ENCODE measurements around the gene SLCO3A1. TPM values are rescaled to one million over a fixed set of nuclear protein-coding genes. Genes with fewer than 3 reads are reported as not detected.

Gene SLCO3A1
- total RNA-seq, 1 donor from 2014 or later = 56.8 TPM

DNA sequence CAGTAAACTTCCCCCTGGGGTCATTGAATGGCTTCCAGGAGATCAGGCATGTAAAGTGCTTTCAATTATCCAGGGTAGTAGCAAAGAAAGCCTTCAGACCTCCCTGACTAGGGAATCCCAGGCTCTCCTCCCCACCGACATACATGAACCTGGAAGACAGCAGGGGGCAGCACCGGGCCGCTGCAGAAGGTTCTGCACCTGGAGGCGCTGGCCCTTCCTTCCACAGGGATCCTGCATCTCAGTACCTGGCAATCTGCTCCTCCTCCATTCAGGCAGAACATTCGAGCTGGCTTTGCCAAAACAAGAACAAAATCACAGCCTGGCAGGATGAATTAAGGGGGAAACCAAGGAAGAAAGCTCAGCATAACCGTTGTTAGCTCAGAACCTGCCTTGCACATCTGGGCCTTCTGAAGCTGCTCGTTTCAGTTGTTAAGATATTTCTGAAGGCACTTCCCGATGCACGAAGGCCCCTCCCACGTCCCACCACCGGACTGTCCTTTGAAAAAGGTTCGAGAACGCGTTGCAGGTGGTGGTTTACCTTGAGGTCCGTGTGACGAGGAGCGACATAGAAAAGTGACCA is 237.7 kb downstream of the SLCO3A1 start:
- TF ChIP-seq, protein P1, sequence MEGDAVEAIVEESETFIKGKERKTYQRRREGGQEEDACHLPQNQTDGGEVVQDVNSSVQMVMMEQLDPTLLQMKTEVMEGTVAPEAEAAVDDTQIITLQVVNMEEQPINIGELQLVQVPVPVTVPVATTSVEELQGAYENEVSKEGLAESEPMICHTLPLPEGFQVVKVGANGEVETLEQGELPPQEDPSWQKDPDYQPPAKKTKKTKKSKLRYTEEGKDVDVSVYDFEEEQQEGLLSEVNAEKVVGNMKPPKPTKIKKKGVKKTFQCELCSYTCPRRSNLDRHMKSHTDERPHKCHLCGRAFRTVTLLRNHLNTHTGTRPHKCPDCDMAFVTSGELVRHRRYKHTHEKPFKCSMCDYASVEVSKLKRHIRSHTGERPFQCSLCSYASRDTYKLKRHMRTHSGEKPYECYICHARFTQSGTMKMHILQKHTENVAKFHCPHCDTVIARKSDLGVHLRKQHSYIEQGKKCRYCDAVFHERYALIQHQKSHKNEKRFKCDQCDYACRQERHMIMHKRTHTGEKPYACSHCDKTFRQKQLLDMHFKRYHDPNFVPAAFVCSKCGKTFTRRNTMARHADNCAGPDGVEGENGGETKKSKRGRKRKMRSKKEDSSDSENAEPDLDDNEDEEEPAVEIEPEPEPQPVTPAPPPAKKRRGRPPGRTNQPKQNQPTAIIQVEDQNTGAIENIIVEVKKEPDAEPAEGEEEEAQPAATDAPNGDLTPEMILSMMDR (IDR thresholded peaks at IDR 0.05; ENCODE audit: borderline replicate concordance) = peak; percentile 66
- peaks cover 27% of the 10 kb centered on the region for H3K4me1 ChIP-seq
- no peaks in the 10 kb centered on the region for H3K9me3 ChIP-seq (replicated peaks)
- no peak for DNase-seq
- intact Hi-C loops (cut with micrococcal nuclease) = no loop called here
- no peaks in the 10 kb centered on the region for H3K27me3 ChIP-seq (ENCODE audit: low read depth)
- peaks cover 5% of the 10 kb centered on the region for H3K36me3 ChIP-seq
- no peak overlapping the region for H3K27ac ChIP-seq (replicated peaks)
- H3K4me3 ChIP-seq = no peak overlapping the region

DNA sequence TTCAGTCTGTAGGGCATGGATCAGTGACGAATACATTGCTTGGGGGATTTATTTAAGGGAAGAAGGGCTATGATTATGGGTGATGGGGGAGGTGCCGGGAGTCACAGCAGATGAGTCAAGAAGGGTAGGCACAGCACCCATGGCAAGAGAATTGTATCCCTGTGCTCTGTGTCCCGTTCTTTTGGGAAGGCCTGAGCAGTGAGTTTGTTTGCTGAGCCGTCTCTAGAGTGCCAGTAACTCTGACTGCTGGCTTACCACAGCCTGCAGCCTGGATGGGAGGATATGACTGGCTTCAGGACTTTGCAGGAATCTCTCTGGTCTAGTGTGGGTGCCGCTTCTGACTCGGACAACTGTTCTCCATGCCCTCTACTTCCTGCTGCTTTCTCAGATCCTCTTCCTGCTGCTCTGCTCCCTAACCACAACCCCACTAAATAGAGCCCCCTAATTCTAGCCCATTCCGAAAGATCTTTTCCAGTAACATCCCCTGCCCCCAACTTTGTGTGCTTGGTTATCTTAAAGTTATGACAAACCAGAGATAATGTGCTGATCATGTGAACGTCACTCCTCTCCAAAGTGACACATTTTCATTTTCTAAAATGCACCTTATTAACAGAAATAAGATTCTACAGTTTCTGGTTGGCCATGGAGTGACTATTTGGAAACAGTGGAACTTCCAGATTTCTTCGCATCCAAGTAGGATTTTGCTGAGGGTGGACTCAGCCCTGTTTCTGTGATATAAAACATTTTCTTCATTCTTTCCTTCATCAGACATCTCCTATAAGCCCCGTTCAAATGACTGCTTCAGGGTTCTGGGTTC is 239.0 kb downstream of the SLCO3A1 start:
- Histone ChIP-seq H3K4me3 (no peak overlapping the region), H3K9me3 (replicated peaks) (no peaks in the 10 kb centered on the region), H3K27ac (replicated peaks) (no peak overlapping the region), H3K4me1 (peaks cover 28% of the 10 kb centered on the region), H3K36me3 (peaks cover 7% of the 10 kb centered on the region), H3K27me3 (ENCODE audit: low read depth) (no peaks in the 10 kb centered on the region)
- TF ChIP-seq, protein P1 (IDR thresholded peaks at IDR 0.05; ENCODE audit: borderline replicate concordance) = no peak
- intact Hi-C loops (cut with micrococcal nuclease) = no loop called here
- DNase-seq = no peak

DNA sequence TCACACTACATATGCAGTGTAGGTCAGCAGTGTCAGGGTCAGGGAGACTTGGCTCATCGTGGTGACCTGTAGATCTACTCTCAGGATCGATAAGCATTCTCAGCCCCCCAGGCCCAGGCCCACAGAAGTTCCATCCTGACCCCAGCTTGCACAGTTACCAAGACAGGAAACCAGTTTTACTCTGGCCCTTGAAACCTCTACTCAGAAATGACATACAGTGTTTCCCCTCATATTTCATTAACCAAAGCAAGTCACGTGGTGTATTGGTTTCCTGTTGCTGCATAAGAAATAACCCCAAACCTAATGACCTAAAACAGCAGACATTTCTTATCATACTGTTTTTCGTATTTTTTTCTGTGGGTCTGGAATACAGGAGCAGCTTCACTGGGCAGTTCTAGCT is 242.2 kb downstream of the SLCO3A1 start:
- TF ChIP-seq, protein P1 (IDR thresholded peaks at IDR 0.05; ENCODE audit: borderline replicate concordance) = no peak
- intact Hi-C loops (cut with micrococcal nuclease) = loop anchor here (5.0 kb wide), 1 partner anchor 132 kb away; no protein-coding TSS in a partner anchor
- Histone ChIP-seq H3K4me1 (peaks cover 40% of the 10 kb centered on the region), H3K36me3 (peaks cover 7% of the 10 kb centered on the region), H3K9me3 (replicated peaks) (no peaks in the 10 kb centered on the region), H3K27me3 (ENCODE audit: low read depth) (no peaks in the 10 kb centered on the region), H3K4me3 (no peak overlapping the region), H3K27ac (replicated peaks) (no peak overlapping the region)
- no peak for DNase-seq

DNA sequence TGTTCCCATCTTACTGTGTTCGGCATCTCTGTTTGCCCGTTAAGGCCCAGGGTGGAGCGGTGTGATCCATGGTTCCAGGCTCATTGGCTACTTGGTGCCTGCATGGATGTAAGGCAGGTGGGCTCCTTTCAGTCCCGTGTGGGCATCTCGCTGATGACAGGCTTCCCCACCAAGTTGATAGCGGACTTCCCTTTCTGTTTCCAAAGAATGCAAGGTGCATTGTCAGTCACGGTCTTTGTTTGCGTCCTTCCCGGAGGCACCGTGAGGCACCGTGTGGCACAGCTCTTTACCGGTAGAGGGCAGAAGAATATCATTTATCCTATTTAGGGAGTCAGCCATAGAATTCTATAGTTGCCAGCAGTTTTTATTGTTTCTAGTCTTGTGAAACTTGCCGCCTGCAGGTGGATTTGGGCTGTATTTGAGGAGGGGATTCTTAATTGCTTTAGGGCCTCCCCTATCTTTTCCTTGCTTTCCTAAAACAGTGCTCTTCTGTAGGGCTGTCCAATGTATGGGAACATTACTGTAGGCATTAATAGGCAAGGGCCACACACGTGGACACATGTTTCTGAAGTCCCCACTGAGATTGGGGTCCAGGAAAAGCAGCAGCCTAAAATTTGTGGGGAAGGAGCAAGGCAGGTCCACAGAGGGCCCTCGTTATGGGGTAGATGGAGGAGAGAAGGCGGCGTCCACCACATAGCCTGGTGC is 244.1 kb downstream of the SLCO3A1 start:
- Histone ChIP-seq H3K4me1 (peaks cover 23% of the 10 kb centered on the region), H3K36me3 (peaks cover 7% of the 10 kb centered on the region), H3K27me3 (ENCODE audit: low read depth) (no peaks in the 10 kb centered on the region), H3K4me3 (no peak overlapping the region), H3K9me3 (replicated peaks) (no peaks in the 10 kb centered on the region), H3K27ac (replicated peaks) (no peak overlapping the region)
- TF ChIP-seq, protein P1 (IDR thresholded peaks at IDR 0.05; ENCODE audit: borderline replicate concordance) = peak; percentile 83
- DNase-seq = no peak
- intact Hi-C loops (cut with micrococcal nuclease) = loop anchor here (5.0 kb wide), 1 partner anchor 130 kb away; no protein-coding TSS in a partner anchor

DNA sequence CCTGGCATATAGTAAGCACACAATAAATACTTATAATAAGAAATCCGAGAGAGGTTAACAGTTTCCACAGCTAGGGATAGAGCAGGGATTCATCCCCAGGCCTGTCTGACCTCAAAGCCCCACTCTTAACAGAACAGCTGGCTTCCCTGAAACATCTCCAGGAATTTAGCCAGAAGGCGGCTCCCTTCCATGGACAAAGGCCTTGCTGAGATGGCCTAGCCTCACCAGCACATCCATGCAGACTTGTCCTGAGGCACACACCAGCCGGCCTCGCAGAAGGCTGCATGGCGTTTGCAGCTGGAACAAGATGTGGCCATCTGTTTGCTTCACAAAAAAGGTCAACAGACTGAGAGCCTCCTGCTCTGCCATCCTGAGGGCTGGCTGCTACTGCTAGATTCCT is 245.4 kb downstream of the SLCO3A1 start:
- peaks cover 22% of the 10 kb centered on the region for H3K4me1 ChIP-seq
- TF ChIP-seq, protein P1 (IDR thresholded peaks at IDR 0.05; ENCODE audit: borderline replicate concordance) = peak; percentile 7
- H3K27ac ChIP-seq (replicated peaks) = no peak overlapping the region
- H3K9me3 ChIP-seq (replicated peaks) = no peaks in the 10 kb centered on the region
- no peak overlapping the region for H3K4me3 ChIP-seq
- no peaks in the 10 kb centered on the region for H3K27me3 ChIP-seq (ENCODE audit: low read depth)
- peak; percentile 41 for DNase-seq
- intact Hi-C loops (cut with micrococcal nuclease) = loop anchor here (5.0 kb wide), 1 partner anchor 128 kb away; no protein-coding TSS in a partner anchor
- peaks cover 7% of the 10 kb centered on the region for H3K36me3 ChIP-seq
